WTC11 (cell line): ENCODE measurements around the gene FNIP1. TPM values are rescaled to one million over a fixed set of nuclear protein-coding genes. Genes with fewer than 3 reads are reported as not detected.

Experiments used
- ATAC-seq: fragments of 200-7000 bp; cut with Tn5 transposase; 2 replicates; pipeline ENCODE4 v1.10.0; 2021; ENCODE audit warnings: mild to moderate bottlenecking, moderate library complexity
- CTCF ChIA-PET: fragments of 300-600 bp; sonication (Branson Sonifier 250); formaldehyde crosslinking; loops from one replicate; lab custom pipeline; 2021; ENCODE audit warnings: antibody characterized with exemption; lab: Charles Lee
- POLR2A ChIA-PET: fragments of 350-600 bp; sonication (Branson Sonifier 250); formaldehyde crosslinking; loops from one replicate; lab custom pipeline; 2021; ENCODE audit warnings: antibody characterized with exemption; lab: Charles Lee
- DNase-seq: peaks from one replicate; pipeline ENCODE4 v3.0.0; 2021; ENCODE audit warnings: low spot score
- H3K27ac Mint-ChIP-seq: 2 replicates; pipeline ENCODE4 v1.8.0; 2021; ENCODE audit warnings: mixed read lengths
- H3K27me3 Mint-ChIP-seq: 2 replicates; pipeline ENCODE4 v1.8.0; 2021; ENCODE audit warnings: low read depth, mild to moderate bottlenecking, moderate library complexity, mixed read lengths
- H3K36me3 Mint-ChIP-seq: 2 replicates; pipeline ENCODE4 v1.8.0; 2021; ENCODE audit warnings: mixed read lengths
- H3K4me1 Mint-ChIP-seq: 2 replicates; pipeline ENCODE4 v1.8.0; 2022; ENCODE audit warnings: mixed read lengths
- H3K4me3 Mint-ChIP-seq: 2 replicates; pipeline ENCODE4 v1.8.0; 2021; ENCODE audit warnings: mild to moderate bottlenecking, moderate library complexity, mixed read lengths
- H3K9me3 Mint-ChIP-seq: 2 replicates; pipeline ENCODE4 v1.8.0; 2021; ENCODE audit warnings: mixed read lengths
- AFF4 ChIP-seq: sonication (generic); formaldehyde crosslinking; IDR thresholded peaks from 2 replicates; pipeline ENCODE4 v1.8.1; 2023; ENCODE audit warnings: mild to moderate bottlenecking, missing genetic modification reagents, borderline replicate concordance
- ELF4 ChIP-seq: sonication (generic); formaldehyde crosslinking; IDR thresholded peaks from 2 replicates; pipeline ENCODE4 v1.8.1; 2022; ENCODE audit warnings: low read depth, mild to moderate bottlenecking, moderate library complexity, missing genetic modification reagents
- ESRRA ChIP-seq: sonication (generic); formaldehyde crosslinking; IDR thresholded peaks from 2 replicates; pipeline ENCODE4 v1.8.1; 2022; ENCODE audit warnings: mild to moderate bottlenecking, missing genetic modification reagents, borderline replicate concordance
- GRHL2 ChIP-seq: fragments of 250-450 bp; sonication (Bioruptor Pico); IDR thresholded peaks from 2 replicates; pipeline ENCODE4 v1.8.0; 2022; ENCODE audit warnings: mild to moderate bottlenecking, moderate library complexity; ENCODE audit not compliant: insufficient replicate concordance, severe bottlenecking
- GTF2I ChIP-seq: fragments of 250-450 bp; sonication (Bioruptor Pico); conservative IDR thresholded peaks from 2 replicates; pipeline ENCODE4 v1.4.0; 2021; ENCODE audit warnings: mild to moderate bottlenecking
- IRF2 ChIP-seq: sonication (generic); formaldehyde crosslinking; IDR thresholded peaks from 2 replicates; pipeline ENCODE4 v1.8.0; 2022; ENCODE audit warnings: low read depth, missing genetic modification reagents, borderline replicate concordance
- NFE2L1 ChIP-seq: sonication (generic); formaldehyde crosslinking; IDR thresholded peaks from 2 replicates; pipeline ENCODE4 v1.8.1; 2023; ENCODE audit warnings: missing genetic modification reagents
- NFYB ChIP-seq: sonication (generic); formaldehyde crosslinking; conservative IDR thresholded peaks from 2 replicates; pipeline ENCODE4 v1.8.0; 2022; ENCODE audit warnings: low read depth, missing genetic modification reagents
- SMAD4 ChIP-seq: sonication (generic); formaldehyde crosslinking; IDR thresholded peaks from 2 replicates; pipeline ENCODE4 v1.8.0; 2022; ENCODE audit warnings: mild to moderate bottlenecking, missing genetic modification reagents
- TCF7 ChIP-seq: sonication (generic); formaldehyde crosslinking; IDR thresholded peaks from 2 replicates; pipeline ENCODE4 v1.8.0; 2022; ENCODE audit warnings: mild to moderate bottlenecking, low read depth, missing genetic modification reagents, moderate library complexity
- TEAD4 ChIP-seq: sonication (generic); formaldehyde crosslinking; IDR thresholded peaks from 2 replicates; pipeline ENCODE4 v1.8.0; 2022; ENCODE audit warnings: mild to moderate bottlenecking, missing genetic modification reagents
- TP53 ChIP-seq: sonication (generic); formaldehyde crosslinking; IDR thresholded peaks from 2 replicates; pipeline ENCODE4 v1.8.1; 2023; ENCODE audit warnings: mild to moderate bottlenecking, missing genetic modification reagents
- USF2 ChIP-seq: sonication (generic); formaldehyde crosslinking; IDR thresholded peaks from 2 replicates; pipeline ENCODE4 v1.8.1; 2023; ENCODE audit warnings: mild to moderate bottlenecking, missing genetic modification reagents, moderate library complexity
- ZBTB43 ChIP-seq: sonication (generic); formaldehyde crosslinking; IDR thresholded peaks from 2 replicates; pipeline ENCODE4 v1.8.1; 2023; ENCODE audit warnings: mild to moderate bottlenecking, missing genetic modification reagents
- ZNF232 ChIP-seq: sonication (generic); formaldehyde crosslinking; IDR thresholded peaks from 2 replicates; pipeline ENCODE4 v1.8.0; 2022; ENCODE audit warnings: mild to moderate bottlenecking, missing genetic modification reagents
- ZNF263 ChIP-seq: sonication (generic); formaldehyde crosslinking; IDR thresholded peaks from 2 replicates; pipeline ENCODE4 v1.8.1; 2022; ENCODE audit warnings: low read depth, mild to moderate bottlenecking, moderate library complexity, missing genetic modification reagents
- ZNF671 ChIP-seq: fragments of 250-450 bp; sonication (Bioruptor Pico); IDR thresholded peaks from 2 replicates; pipeline ENCODE4 v1.8.0; 2021; ENCODE audit warnings: mild to moderate bottlenecking
- total RNA-seq: library from RNA; stranded (reverse); gene quantifications from 3 replicates; pipeline ENCODE4 v1.2.3, GENCODE V29; 2021
- TF ChIP-seq, protein P1 (sequence below): fragments of 250-450 bp; sonication (Bioruptor Pico); IDR thresholded peaks from 2 replicates; pipeline ENCODE4 v1.9.0; 2021; ENCODE audit warnings: mild to moderate bottlenecking

Gene FNIP1
- total RNA-seq, 1 experiment from 2014 or later: 17.2 TPM

DNA sequence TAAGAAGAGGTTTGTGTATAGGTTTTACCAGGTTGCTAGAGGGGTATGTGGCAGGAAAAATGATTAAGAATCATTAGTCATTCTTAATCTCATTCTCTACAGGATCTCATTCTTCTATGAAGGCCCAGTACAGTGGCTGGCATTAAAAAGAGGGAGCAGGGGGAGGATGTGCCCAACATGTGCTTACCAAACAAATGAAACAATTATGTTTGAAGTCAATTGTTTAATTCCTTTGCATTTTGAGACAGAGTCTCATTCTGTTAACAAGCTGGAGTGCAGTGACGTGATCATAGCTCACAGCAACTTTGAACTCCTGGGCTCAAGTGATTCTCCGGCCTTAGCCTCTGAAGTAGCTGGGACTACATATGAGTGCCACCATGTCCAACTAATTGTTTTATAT lies 23.0 kb downstream of the FNIP1 start (continued):
- TF ChIP-seq ESRRA (CRISPR knock-in tag) (no peak), USF2 (CRISPR knock-in tag) (no peak), IRF2 (no peak)
- TF ChIP-seq, all 79 proteins: peak for 0

DNA sequence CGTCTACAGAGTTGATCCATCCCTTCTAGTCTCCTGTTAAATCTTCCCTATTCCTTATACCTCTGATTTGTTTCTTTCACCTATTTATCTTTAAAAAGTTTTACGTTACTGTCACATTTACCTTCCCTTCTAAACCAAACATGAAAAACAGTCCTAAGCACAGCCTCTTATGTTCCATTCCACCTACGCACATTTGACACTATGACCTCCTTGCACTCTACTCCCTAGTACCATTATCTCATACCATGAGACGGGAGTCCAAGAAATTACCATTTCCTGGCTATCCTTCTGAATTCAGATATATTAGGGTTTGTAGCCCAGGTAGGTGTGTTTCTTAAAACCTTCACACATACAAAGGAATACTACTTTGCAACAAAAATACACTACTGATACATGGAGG lies 25.1 kb downstream of the FNIP1 start:
- Mint-ChIP-seq H3K4me1 (no peaks in the 10 kb centered on the region), H3K27ac (no peak overlapping the region), H3K36me3 (no peaks in the 10 kb centered on the region; the same call in 1 of the 2 replicates), H3K9me3 (no peaks in the 10 kb centered on the region; the same call in 1 of the 2 replicates), H3K27me3 (no peaks in the 10 kb centered on the region), H3K4me3 (no peak overlapping the region)
- ChIA-PET POLR2A (no interaction called here), CTCF (no interaction called here)
- ATAC-seq (no peak), DNase-seq (no peak)
- TF ChIP-seq GTF2I (CRISPR knock-in tag): no peak
- no peak for TF ChIP-seq ZNF263 (CRISPR knock-in tag)
- TF ChIP-seq, protein P1, sequence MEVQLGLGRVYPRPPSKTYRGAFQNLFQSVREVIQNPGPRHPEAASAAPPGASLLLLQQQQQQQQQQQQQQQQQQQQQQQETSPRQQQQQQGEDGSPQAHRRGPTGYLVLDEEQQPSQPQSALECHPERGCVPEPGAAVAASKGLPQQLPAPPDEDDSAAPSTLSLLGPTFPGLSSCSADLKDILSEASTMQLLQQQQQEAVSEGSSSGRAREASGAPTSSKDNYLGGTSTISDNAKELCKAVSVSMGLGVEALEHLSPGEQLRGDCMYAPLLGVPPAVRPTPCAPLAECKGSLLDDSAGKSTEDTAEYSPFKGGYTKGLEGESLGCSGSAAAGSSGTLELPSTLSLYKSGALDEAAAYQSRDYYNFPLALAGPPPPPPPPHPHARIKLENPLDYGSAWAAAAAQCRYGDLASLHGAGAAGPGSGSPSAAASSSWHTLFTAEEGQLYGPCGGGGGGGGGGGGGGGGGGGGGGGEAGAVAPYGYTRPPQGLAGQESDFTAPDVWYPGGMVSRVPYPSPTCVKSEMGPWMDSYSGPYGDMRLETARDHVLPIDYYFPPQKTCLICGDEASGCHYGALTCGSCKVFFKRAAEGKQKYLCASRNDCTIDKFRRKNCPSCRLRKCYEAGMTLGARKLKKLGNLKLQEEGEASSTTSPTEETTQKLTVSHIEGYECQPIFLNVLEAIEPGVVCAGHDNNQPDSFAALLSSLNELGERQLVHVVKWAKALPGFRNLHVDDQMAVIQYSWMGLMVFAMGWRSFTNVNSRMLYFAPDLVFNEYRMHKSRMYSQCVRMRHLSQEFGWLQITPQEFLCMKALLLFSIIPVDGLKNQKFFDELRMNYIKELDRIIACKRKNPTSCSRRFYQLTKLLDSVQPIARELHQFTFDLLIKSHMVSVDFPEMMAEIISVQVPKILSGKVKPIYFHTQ: no peak
- TF ChIP-seq NFE2L1: no peak
- TF ChIP-seq ZBTB43: no peak
- TF ChIP-seq ELF4: no peak
- TF ChIP-seq TP53 (CRISPR knock-in tag): no peak
- no peak for TF ChIP-seq TEAD4 (CRISPR knock-in tag)
- TF ChIP-seq GRHL2 (CRISPR knock-in tag): no peak
- no peak for TF ChIP-seq NFYB
- no peak for TF ChIP-seq IRF2

- Mint-ChIP-seq H3K9me3 (peaks cover 2% of the 10 kb centered on the region; the same call in 1 of the 2 replicates), H3K4me1 (no peaks in the 10 kb centered on the region), H3K4me3 (no peak overlapping the region), H3K36me3 (peaks cover 2% of the 10 kb centered on the region), H3K27ac (no peak overlapping the region), H3K27me3 (no peaks in the 10 kb centered on the region)
- DNase-seq (no peak), ATAC-seq (no peak)
- CTCF ChIA-PET: no interaction called here
- POLR2A ChIA-PET: no interaction called here
- TF ChIP-seq SMAD4 (CRISPR knock-in tag) (no peak), TCF7 (CRISPR knock-in tag) (no peak), AFF4 (CRISPR knock-in tag) (no peak), ZNF232 (no peak), ZNF671 (CRISPR knock-in tag) (no peak)
Observed at GRCh38 chr5:131769961-131770360, 26.9 kb downstream of the FNIP1 start.
